ENCODE results near the gene TNNI2.
"Not testable (repeated sequence)": the region's sequence is repeated elsewhere in the genome, so short reads cannot be mapped to it uniquely, and the experiment has no call there.

TNNI2 gene

GRCh38 chr11:1875093-1875850 lies 36.5 kb downstream of the TNNI2 start:
- no peak for DNase-seq (ENCODE audit: low spot score)

- not testable (repeated sequence) for DNase-seq (ENCODE audit: low spot score)
Observed at GRCh38 chr11:1875851-1876301, 37.1 kb downstream of the TNNI2 start.

GRCh38 chr11:1876361-1877063 lies 37.7 kb downstream of the TNNI2 start:
- no peak for DNase-seq (ENCODE audit: low spot score)

- DNase-seq (ENCODE audit: low spot score): no peak
Observed at GRCh38 chr11:1877211-1878136, 38.7 kb downstream of the TNNI2 start.

- DNase-seq (ENCODE audit: low spot score): no peak
Observed at GRCh38 chr11:1878137-1879031, 39.6 kb downstream of the TNNI2 start.

GRCh38 chr11:1879342-1879940 lies 40.7 kb downstream of the TNNI2 start:
- DNase-seq (ENCODE audit: low spot score): no peak

GRCh38 chr11:1879941-1880720 lies 41.4 kb downstream of the TNNI2 start:
- no peak for DNase-seq (ENCODE audit: low spot score)

GRCh38 chr11:1880746-1881441 lies 42.1 kb downstream of the TNNI2 start:
- DNase-seq (ENCODE audit: low spot score): no peak

- no peak for DNase-seq (ENCODE audit: low spot score)
Observed at GRCh38 chr11:1881442-1882264, 42.9 kb downstream of the TNNI2 start.

- DNase-seq (ENCODE audit: low spot score): peak; percentile 64
Observed at GRCh38 chr11:1882265-1883238, 43.8 kb downstream of the TNNI2 start.

GRCh38 chr11:1883346-1884302 lies 44.8 kb downstream of the TNNI2 start:
- no peak for DNase-seq (ENCODE audit: low spot score)

- DNase-seq (ENCODE audit: low spot score): no peak
Observed at GRCh38 chr11:1884303-1884700, 45.5 kb downstream of the TNNI2 start.

GRCh38 chr11:1886551-1886950 lies 47.8 kb downstream of the TNNI2 start:
- DNase-seq (ENCODE audit: low spot score): not testable (repeated sequence)

- no peak for DNase-seq (ENCODE audit: low spot score)
Observed at GRCh38 chr11:1887451-1888346, 48.9 kb downstream of the TNNI2 start.

- no peak for DNase-seq (ENCODE audit: low spot score)
Observed at GRCh38 chr11:1888347-1888753, 49.6 kb downstream of the TNNI2 start.
